Rectal smooth muscle tissue (tissue), 1 donor: ENCODE measurements around the gene ACTMAP.

Experiments used
- H3K27ac ChIP-seq: one replicate; pipeline ENCODE4 v1.7.0; 2013; ENCODE audit warnings: low read depth, low read length, inconsistent platforms
- H3K27me3 ChIP-seq: one replicate; pipeline ENCODE4 v1.7.0; 2013; ENCODE audit warnings: low read length; ENCODE audit not compliant: control insufficient read depth, insufficient read depth
- H3K36me3 ChIP-seq: one replicate; pipeline ENCODE4 v1.7.0; 2013; ENCODE audit warnings: low read length; ENCODE audit not compliant: control insufficient read depth, insufficient read depth
- H3K4me1 ChIP-seq: one replicate; pipeline ENCODE4 v1.7.0; 2013; ENCODE audit warnings: low read length; ENCODE audit not compliant: control insufficient read depth, insufficient read depth
- H3K4me3 ChIP-seq: one replicate; pipeline ENCODE4 v1.7.0; 2013; ENCODE audit warnings: low read length
- H3K9ac ChIP-seq: one replicate; pipeline ENCODE4 v1.7.0; 2013; ENCODE audit warnings: low read length

The ACTMAP gene

DNA sequence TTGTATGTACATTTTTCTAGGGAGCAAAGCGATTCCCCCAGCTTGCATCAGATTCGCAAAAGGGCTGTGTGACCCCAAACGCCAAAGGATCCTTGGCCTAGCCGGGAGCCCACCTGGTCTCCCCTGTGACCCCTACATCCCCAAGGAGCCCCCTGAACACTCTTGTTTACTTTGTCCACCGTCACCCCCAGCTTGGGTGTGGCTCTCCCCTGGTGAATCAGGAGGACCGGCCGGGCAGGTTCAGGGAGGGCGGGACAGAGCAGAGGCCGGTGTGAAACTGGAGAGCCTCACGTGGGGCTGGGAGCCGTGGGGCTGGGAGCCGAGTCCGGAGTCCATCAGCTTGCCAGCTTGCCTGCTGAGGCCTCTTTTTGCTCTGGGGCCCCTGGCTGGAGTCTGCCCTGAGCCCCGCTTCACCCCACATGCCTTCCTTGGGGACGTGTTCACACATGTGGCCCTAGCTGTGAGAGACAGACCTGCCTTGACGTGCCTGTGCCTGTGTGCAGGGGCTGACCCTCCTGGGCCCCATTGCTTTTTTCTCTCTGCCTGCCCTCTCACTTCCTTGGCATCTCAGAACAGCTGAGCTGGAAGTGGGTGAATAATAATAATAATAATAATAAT is 31.4 kb downstream of the ACTMAP start:
- H3K27ac ChIP-seq, result peak overlapping the region; percentile 99
- peaks cover 24% of the 10 kb centered on the region for H3K4me1 ChIP-seq
- no peaks in the 10 kb centered on the region for H3K27me3 ChIP-seq
- H3K9ac ChIP-seq, result peak overlapping the region; percentile 87
- peak overlapping the region; percentile 89 for H3K4me3 ChIP-seq
- H3K36me3 ChIP-seq, result no peaks in the 10 kb centered on the region

GRCh38 chr19:40717880-40718773 is 32.1 kb downstream of the ACTMAP start:
- Histone ChIP-seq H3K9ac (peak overlapping the region; percentile 96), H3K27ac (peak overlapping the region; percentile 99), H3K4me1 (peaks cover 24% of the 10 kb centered on the region)

DNA sequence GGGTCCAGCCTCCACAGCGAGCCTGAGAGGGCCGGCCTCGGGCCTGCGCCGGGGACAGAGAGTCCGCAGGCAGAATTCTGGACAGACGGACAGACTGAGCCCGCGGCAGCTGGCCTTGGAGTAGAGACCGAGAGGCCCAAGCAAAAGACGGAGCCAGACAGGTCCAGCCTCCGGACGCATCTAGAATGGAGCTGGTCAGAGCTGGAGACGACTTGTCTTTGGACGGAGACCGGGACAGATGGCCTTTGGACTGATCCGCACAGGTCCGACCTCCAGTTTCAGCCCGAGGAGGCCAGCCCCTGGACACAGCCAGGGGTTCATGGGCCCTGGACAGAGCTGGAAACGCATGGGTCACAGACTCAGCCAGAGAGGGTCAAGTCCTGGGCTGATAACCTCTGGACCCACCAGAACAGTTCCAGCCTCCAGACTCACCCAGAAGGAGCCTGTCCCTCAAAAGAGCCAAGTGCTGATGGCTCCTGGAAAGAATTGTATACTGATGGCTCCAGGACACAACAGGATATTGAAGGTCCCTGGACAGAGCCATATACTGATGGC is 32.9 kb downstream of the ACTMAP start:
- H3K27ac ChIP-seq, result peak overlapping the region; percentile 99
- peaks cover 24% of the 10 kb centered on the region for H3K4me1 ChIP-seq

More at GRCh38 chr19:40717880-40718773, 32.1 kb downstream of the ACTMAP start:
- Histone ChIP-seq H3K4me3 (peak overlapping the region; percentile 89), H3K36me3 (no peaks in the 10 kb centered on the region), H3K27me3 (no peaks in the 10 kb centered on the region)

DNA sequence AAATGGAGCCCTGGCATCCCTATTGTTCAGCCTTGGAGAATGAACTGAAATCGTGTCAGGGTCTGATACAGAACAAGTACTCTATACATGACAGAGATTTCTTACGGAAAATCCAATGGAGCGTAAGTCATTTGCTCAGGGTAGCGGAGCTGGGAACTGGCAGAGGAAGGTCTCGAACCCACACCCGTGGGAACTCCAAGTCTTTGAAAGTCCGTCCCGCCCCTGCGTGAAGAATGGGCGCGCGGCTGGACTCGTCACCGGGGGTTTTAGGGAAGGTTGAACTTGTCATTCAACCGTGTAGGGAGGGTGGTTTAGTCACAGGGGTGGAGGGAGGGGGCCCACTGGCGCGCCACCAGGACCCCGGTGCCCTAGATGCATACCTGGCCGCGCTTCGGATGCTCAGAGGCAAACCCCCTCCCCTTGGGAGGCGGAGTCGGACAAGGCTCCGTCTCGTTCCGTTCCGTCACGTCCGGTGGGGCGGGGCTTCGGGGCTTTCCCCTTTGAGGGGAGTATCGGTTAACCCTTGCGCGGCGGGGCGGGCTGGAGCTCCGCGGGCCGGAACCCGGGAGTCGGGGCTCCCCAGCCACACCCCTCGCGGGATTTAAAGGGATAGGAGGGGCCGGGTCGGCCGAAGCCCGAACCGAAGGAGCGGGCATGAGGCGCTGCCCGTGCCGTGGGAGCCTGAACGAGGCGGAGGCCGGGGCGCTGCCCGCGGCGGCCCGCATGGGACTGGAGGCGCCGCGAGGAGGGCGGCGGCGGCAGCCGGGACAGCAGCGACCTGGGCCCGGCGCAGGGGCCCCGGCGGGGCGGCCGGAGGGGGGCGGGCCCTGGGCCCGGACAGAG is 33.6 kb downstream of the ACTMAP start, which contains the start of the genes COQ8B and ITPKC:
COQ8B (minus strand) TSS at position 405 of the 843 bp plus-strand sequence. CDS start 2,254 bp downstream, outside the sequence.
ITPKC (plus strand) TSS at position 631 of the 843 bp plus-strand sequence; CDS start at position 655, 24 bp downstream.
- peaks cover under 1% of the 10 kb centered on the region for H3K36me3 ChIP-seq
- H3K9ac ChIP-seq, result peak within 1 kb of the TSS; percentile 96
- H3K27me3 ChIP-seq, result no peaks in the 10 kb centered on the region
- peaks cover 24% of the 10 kb centered on the region for H3K4me1 ChIP-seq
- H3K27ac ChIP-seq, result peak within 1 kb of the TSS; percentile 99
- H3K4me3 ChIP-seq, result peak within 1 kb of the TSS; percentile 89

More for the DNA sequence above, 32.9 kb downstream of the ACTMAP start:
- no peaks in the 10 kb centered on the region for H3K36me3 ChIP-seq
- no peaks in the 10 kb centered on the region for H3K27me3 ChIP-seq
- H3K9ac ChIP-seq, result peak overlapping the region; percentile 96
- H3K4me3 ChIP-seq, result peak overlapping the region; percentile 89

- peak overlapping the region; percentile 89 for H3K4me3 ChIP-seq
- peak overlapping the region; percentile 99 for H3K27ac ChIP-seq
- no peaks in the 10 kb centered on the region for H3K27me3 ChIP-seq
- H3K4me1 ChIP-seq, result peaks cover 24% of the 10 kb centered on the region
- peaks cover 4% of the 10 kb centered on the region for H3K36me3 ChIP-seq
- H3K9ac ChIP-seq, result peak overlapping the region; percentile 75
These were observed 34.2 kb downstream of the ACTMAP start for GRCh38 chr19:40716031-40716481.

DNA sequence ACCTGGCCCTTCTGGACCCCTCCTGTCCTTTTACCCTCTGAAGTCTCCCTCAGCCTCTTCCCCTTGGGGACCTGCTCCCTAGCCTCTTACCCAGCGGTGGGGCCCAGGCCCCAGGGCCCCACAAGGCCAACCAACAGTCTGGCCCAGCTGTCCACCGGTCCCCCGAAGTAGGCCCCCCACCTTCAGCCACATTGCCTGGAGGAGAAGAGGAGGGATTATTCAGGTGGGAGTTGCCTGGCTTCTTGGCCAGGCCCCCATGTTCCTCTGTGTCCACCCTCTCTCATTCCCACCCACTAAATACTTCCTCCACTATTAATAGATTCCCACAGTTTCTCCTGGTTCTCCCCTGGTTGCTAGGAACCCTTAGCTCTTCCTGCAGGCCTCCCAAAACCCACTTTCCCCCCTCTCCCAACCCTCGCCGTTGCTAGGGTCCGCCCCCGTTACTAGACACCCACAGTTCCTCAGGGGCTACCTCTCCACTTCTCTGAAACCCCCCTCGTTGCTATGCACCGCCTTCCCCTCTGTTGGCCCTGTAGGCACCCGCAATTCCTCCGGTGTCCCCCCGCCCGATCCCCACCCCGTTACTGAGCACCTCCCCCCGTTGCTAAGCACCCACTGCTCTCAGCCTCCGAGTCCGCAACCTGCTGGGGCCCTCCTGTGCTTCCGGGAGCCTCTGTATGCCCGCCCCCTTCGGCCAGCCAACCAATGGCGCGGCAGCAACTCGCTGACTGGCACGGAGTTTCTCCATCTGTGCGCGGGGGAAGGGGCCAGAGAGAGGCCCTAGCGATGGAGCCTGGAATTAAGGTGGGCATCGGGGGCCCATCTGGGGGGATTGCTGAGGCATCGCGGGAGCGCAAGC is 35.6 kb downstream of the ACTMAP start:
- peaks cover 23% of the 10 kb centered on the region for H3K4me1 ChIP-seq
- peak overlapping the region; percentile 89 for H3K4me3 ChIP-seq
- H3K27me3 ChIP-seq, result no peaks in the 10 kb centered on the region
- peaks cover 9% of the 10 kb centered on the region for H3K36me3 ChIP-seq
- peak overlapping the region; percentile 79 for H3K9ac ChIP-seq
- peak overlapping the region; percentile 99 for H3K27ac ChIP-seq

DNA sequence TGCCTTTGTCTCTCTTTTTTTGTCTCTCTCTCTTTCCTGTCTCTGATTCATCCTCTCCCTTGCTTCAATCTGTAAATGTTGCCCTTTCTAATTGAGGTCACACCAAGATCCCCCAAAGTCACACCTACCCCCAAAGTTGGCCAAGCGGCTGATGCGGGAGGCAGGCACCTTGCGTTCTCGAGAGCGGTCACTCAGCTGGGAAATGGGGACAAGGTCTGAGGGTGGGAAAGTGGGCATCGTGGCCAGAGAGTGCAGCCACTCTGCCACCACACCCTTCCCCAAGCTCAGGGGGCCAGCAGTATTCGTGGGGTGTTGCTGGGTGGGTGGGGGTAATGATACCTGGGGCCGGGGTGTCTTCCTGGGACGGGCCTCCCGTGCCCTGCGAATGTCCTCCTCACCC is 36.3 kb downstream of the ACTMAP start:
- Histone ChIP-seq H3K4me3 (peak overlapping the region; percentile 71), H3K9ac (no peak overlapping the region)

DNA sequence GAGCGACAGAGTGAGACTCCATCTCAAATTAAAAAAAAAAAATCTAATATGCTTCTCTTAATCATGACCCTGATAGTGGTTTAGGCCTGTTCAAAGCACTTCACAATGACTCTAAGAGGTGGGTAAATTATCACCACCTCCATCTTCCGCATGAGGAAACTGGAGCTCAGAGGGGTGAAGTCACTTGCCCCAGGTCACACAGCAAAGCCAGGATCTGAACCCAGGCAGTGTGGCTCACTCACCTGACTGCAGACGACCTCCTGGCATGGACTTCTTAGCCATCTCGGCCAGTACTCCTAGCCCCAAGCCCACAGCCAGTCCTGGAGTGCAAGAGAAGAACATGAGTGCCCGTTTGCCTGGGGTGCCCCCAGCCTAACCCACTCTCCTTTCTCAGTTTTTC is 40.5 kb downstream of the ACTMAP start:
- Histone ChIP-seq H3K4me3 (no peak overlapping the region), H3K27me3 (no peaks in the 10 kb centered on the region), H3K27ac (no peak overlapping the region), H3K36me3 (peaks cover 15% of the 10 kb centered on the region), H3K9ac (no peak overlapping the region), H3K4me1 (peaks cover 5% of the 10 kb centered on the region)

More for the DNA sequence above, 36.3 kb downstream of the ACTMAP start:
- H3K36me3 ChIP-seq, result peaks cover 9% of the 10 kb centered on the region
- no peaks in the 10 kb centered on the region for H3K27me3 ChIP-seq
- H3K4me1 ChIP-seq, result peaks cover 20% of the 10 kb centered on the region
- H3K27ac ChIP-seq, result peak overlapping the region; percentile 99

GRCh38 chr19:40707615-40708014 is 42.7 kb downstream of the ACTMAP start:
- no peak overlapping the region for H3K9ac ChIP-seq
- peaks cover 26% of the 10 kb centered on the region for H3K36me3 ChIP-seq
- no peaks in the 10 kb centered on the region for H3K27me3 ChIP-seq

GRCh38 chr19:40705950-40706619 is 44.2 kb downstream of the ACTMAP start:
- Histone ChIP-seq H3K9ac (no peak overlapping the region), H3K27me3 (no peaks in the 10 kb centered on the region), H3K4me1 (peaks cover 10% of the 10 kb centered on the region), H3K4me3 (no peak overlapping the region), H3K36me3 (peaks cover 35% of the 10 kb centered on the region), H3K27ac (no peak overlapping the region)

More at GRCh38 chr19:40707615-40708014, 42.7 kb downstream of the ACTMAP start:
- Histone ChIP-seq H3K4me3 (no peak overlapping the region), H3K27ac (no peak overlapping the region), H3K4me1 (peaks cover 6% of the 10 kb centered on the region)

- H3K27ac ChIP-seq, result no peak overlapping the region
- H3K36me3 ChIP-seq, result peaks cover 34% of the 10 kb centered on the region
- H3K27me3 ChIP-seq, result no peaks in the 10 kb centered on the region
- H3K9ac ChIP-seq, result no peak overlapping the region
- no peak overlapping the region for H3K4me3 ChIP-seq
- H3K4me1 ChIP-seq, result peaks cover 10% of the 10 kb centered on the region
These were observed 45.0 kb downstream of the ACTMAP start for GRCh38 chr19:40705362-40705651.
